Measurements from ENCODE around the gene CDC37.
"Not testable (repeated sequence)": the region's sequence is repeated elsewhere in the genome, so short reads cannot be mapped to it uniquely, and the experiment has no call there.

Gene CDC37

DNA sequence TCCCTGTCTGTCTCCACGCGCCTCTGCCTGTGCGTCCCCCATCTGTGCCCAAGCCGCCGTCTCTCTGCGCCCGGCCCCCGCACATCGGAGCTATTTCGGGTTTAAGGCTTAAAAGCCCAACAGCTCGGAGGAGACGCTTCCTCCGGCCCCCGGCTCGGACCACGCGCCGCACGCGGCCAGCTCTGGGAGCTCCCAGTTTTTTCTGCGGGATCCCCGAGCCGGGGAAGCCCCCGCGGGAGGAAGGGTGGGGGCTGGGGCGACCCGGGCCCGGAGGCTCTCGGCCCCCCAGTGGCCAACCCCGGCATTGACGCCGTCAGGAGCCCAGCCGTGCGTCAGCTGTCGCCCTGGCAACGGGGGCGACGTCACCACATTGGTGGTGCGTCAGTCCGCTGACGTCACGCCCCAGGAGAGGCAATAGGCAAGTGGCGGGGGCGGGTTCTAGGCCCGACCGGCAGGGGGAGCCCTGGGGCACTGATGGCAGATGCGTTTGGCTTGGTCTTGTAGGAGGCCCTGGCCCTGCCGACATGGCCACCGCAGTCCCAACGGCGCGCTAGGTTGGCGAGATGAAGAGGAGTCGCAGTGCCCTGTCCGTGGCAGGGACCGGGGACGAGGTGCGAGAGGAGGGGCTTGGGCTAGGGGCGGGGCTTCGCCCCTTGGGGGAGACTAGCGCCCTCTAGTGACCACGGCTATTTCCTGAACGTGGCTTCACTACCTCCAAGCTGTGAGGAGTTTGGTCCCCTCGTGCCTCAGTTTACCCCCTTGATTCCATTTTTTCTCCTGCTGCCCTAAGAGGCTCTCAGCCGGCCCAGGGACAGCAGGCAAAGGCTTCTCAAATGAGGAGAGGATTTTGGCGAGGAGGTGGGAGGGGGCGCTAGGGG lies 13.3 kb upstream of the CDC37 start:
- peaks cover 47% of the 10 kb centered on the region for H3K27me3 Mint-ChIP-seq
- intact Hi-C loops (cut with micrococcal nuclease): loop anchor here (1.0 to 2.0 kb wide), 3 partner anchors 8 to 14 kb away; no protein-coding TSS in a partner anchor
- peaks cover 62% of the 10 kb centered on the region for H3K4me1 Mint-ChIP-seq (ENCODE audit: low read depth)
- H3K36me3 Mint-ChIP-seq (ENCODE audit: low read depth): peaks cover 6% of the 10 kb centered on the region
- H3K27ac Mint-ChIP-seq: peak overlapping the region; percentile 91
- no peaks in the 10 kb centered on the region for H3K9me3 Mint-ChIP-seq
- peak overlapping the region; percentile 83 for H3K4me3 Mint-ChIP-seq

DNA sequence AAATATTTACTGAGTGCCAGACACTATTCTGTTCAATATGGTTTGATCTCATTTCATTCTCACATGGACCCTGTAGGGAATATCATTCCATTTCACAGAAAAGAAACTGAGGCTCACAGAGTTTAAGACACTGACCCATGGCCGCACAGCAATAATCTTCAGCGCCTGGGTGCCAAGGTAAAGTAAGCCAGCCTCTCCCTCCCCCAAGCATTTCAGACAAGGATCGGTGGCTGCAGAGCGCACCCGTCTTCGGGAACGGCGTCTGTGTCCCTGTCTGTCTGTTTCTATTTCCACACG lies 12.7 kb upstream of the CDC37 start:
- Mint-ChIP-seq H3K9me3 (no peaks in the 10 kb centered on the region), H3K27me3 (peaks cover 42% of the 10 kb centered on the region), H3K4me1 (ENCODE audit: low read depth) (peaks cover 57% of the 10 kb centered on the region), H3K4me3 (peak overlapping the region; percentile 83), H3K36me3 (ENCODE audit: low read depth) (peaks cover 4% of the 10 kb centered on the region), H3K27ac (peak overlapping the region; percentile 91)
- intact Hi-C loops (cut with micrococcal nuclease): loop anchor here (1.0 to 2.0 kb wide), 3 partner anchors 8 to 15 kb away; no protein-coding TSS in a partner anchor

DNA sequence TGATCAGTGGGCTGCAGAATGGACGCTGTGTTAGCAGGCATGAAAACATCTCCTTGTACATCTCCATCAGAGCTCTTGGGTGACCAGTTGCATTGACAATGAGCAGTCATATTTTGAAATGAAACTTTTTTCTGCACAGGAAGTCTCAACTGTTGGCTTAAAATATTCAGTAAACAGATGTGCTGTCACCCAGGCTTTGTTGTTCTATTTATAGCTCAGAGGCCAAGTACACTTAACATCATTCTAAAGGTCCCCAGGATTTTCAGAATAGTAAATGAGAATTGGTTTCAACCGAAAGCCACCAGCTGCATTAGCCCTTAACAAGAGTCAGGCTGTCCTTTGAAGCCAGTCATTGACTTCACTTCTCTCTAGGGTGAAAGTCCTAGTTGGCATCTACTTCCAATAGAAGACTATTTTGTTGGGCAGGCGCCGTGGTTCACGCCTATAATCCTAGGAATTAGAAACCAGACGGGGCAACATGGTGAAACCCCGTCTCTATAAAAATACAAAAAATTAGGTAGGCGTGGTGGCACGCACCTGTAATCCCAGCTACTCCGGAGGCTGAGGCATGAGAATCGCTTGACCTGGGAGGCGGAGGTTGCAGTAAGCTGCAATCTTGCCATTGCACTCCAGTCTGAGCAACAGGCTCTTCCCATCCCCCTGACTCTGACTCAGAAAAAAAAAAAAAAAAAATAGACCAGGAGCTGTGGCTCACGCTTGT lies 9.1 kb upstream of the CDC37 start:
- Mint-ChIP-seq H3K27ac (peak overlapping the region; percentile 41), H3K9me3 (no peaks in the 10 kb centered on the region), H3K4me1 (ENCODE audit: low read depth) (peaks cover 62% of the 10 kb centered on the region), H3K27me3 (peaks cover 10% of the 10 kb centered on the region), H3K36me3 (ENCODE audit: low read depth) (no peaks in the 10 kb centered on the region), H3K4me3 (no peak overlapping the region)
- intact Hi-C loops (cut with micrococcal nuclease): no loop called here

DNA sequence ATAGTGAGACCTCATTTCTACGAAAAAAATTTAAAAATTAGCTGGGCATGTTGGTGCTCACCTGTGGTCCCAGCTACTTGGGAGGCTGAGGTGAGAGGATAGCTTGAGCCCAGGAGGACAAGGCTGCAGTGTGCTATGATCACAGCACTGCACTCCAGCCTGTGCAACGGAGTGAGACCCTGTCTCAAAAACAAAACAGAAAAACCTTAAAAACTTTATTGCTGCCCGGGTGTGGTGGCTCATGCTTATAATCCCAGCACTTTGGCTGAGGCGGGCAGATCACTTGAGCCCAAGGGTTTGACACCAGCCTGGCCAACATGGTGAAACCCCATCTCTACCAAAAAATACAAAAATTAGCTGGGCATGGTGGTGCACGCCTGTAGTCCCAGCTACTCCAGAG lies 7.9 kb upstream of the CDC37 start:
- Mint-ChIP-seq H3K4me1 (ENCODE audit: low read depth) (peaks cover 60% of the 10 kb centered on the region), H3K27ac (peak overlapping the region; percentile 41)
- H3K36me3 Mint-ChIP-seq (ENCODE audit: low read depth); H3K4me3 Mint-ChIP-seq; H3K27me3 Mint-ChIP-seq; intact Hi-C loops (cut with micrococcal nuclease); H3K9me3 Mint-ChIP-seq: not testable (repeated sequence)

DNA sequence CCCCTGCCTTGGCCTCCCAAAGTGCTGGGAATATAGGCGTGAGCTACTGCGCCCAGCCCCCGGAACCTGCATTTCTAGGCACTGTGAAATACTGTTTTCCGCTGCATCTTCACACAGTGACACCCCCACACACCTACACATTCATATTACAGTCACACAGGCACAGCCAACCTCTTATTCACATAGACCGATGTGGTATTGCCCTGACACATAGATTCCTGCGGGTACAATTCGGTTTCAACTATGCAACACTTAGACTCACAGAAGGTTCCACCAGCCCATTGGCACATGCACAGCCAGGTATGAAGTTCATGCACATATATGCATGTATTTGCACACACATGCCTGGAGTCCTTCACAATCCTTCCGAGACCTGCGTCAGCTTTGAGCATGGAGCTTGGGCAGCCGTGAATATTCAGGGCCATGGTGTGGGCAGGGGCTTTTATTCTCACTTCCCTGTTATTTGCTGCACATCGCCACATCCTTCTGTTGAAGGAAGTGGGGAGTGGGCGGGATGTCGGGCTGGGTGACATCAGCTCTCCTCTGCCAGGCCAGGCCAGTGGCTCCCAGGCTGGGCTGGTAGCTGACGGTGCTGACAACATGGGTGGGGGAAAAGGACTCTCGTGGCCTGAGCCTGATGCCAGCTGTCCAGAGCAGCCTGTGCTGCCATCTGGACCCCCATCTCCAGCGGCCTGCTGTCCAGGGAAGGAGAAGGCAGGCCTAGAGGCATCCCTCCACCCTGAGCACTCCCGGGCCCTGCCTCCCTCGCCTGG lies 5.4 kb upstream of the CDC37 start:
- intact Hi-C loops (cut with micrococcal nuclease): loop anchor here (1.0 kb wide), 1 partner anchor 8 kb away; no protein-coding TSS in a partner anchor
- no peaks in the 10 kb centered on the region for H3K27me3 Mint-ChIP-seq
- peak overlapping the region; percentile 63 for H3K4me3 Mint-ChIP-seq
- peak overlapping the region; percentile 91 for H3K27ac Mint-ChIP-seq
- H3K36me3 Mint-ChIP-seq (ENCODE audit: low read depth): peaks cover 9% of the 10 kb centered on the region
- peaks cover 69% of the 10 kb centered on the region for H3K4me1 Mint-ChIP-seq (ENCODE audit: low read depth)
- no peaks in the 10 kb centered on the region for H3K9me3 Mint-ChIP-seq

DNA sequence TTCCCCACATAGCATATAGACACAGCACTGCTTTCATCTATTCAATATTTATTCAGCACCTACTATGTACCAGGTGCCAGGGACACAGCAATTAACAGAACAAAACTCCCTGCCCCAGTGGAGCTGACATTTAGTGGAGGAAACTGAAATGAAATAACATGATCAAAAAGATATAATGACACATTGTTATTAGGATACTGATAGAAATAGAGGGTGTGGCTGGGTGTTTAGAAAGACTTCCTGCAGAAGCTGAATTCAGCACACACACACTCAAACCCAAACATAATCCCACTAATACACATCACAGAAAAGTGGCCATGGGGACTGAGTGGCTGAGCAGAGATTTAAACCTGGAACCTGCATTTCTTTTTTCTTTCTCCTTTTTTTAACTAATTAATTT lies 3.8 kb upstream of the CDC37 start:
- Mint-ChIP-seq H3K9me3 (no peaks in the 10 kb centered on the region), H3K4me1 (ENCODE audit: low read depth) (peaks cover 78% of the 10 kb centered on the region), H3K36me3 (ENCODE audit: low read depth) (peaks cover 25% of the 10 kb centered on the region), H3K27me3 (no peaks in the 10 kb centered on the region), H3K27ac (peak overlapping the region; percentile 93), H3K4me3 (no peak overlapping the region)
- intact Hi-C loops (cut with micrococcal nuclease): no loop called here

DNA sequence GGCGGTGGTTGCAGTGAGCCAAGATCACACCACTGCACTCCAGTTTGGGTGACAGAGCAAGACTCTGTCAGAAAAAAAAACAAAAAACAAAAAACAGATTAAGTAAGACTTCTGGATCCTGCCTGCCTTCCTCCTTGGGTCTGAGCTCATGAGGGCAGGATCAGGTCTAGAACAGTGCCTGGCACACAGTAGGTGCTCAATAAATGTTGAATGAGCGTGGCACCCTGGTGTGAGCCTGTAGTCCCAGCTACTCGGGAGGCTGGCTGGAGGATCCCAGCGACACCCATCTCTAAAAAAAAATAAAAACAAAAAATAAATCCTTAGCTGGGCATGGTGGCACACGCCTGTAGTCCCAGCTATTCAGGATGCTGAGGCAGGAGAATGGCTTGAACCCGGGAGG lies 2.8 kb upstream of the CDC37 start:
- peak overlapping the region; percentile 96 for H3K4me3 Mint-ChIP-seq
- intact Hi-C loops (cut with micrococcal nuclease): no loop called here
- H3K36me3 Mint-ChIP-seq (ENCODE audit: low read depth): peaks cover 25% of the 10 kb centered on the region
- peaks cover 82% of the 10 kb centered on the region for H3K4me1 Mint-ChIP-seq (ENCODE audit: low read depth)
- H3K27me3 Mint-ChIP-seq: no peaks in the 10 kb centered on the region
- H3K9me3 Mint-ChIP-seq: no peaks in the 10 kb centered on the region
- peak overlapping the region; percentile 93 for H3K27ac Mint-ChIP-seq

DNA sequence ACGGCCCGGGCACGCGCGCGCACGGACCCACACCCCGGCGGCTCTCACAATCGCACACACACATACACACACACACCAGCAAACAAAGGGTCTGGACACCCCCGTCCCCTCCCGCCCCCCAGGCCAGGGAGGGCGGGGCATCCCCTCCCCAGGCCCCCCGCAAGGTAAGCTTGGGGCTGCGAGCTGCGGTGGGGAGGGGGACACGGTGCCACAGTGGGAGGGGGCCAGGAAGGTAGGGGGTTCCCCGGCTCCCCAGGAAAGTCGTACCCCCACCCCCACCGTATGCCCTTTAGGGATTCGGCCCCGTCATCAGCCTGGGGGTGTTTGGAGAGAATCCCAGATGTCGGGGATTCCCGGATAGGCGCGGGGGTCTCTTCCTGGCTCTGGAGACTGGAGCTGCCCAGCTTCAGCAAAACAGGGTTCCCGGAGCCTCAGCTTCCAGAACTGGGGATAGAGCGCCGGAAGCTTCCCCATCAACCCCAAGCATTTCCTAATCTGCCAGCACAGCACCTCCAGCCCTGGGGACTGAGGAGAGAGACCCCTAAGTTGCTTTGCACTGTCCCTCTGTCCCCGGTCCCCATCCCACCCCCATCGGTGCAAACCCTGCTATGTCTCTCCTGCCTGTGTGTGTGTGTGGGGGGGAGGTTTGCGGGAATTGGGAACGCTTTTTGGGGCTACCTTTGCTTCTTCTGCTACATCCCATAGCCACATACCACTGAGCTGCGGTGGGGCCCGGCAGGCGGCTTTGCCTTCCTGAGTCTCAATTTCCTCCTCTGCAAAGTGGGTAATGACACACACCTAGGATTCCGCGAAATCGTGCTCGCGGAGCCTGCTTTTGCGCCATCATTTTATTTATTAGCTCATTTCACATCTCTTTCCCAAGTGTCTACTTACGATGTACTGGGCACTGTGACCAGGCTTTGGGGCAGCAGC lies 1.8 kb upstream of the CDC37 start:
- Mint-ChIP-seq H3K4me1 (ENCODE audit: low read depth) (peaks cover 85% of the 10 kb centered on the region), H3K27me3 (no peaks in the 10 kb centered on the region), H3K9me3 (no peaks in the 10 kb centered on the region), H3K27ac (peak overlapping the region; percentile 93), H3K4me3 (peak overlapping the region; percentile 96), H3K36me3 (ENCODE audit: low read depth) (peaks cover 29% of the 10 kb centered on the region)
- intact Hi-C loops (cut with micrococcal nuclease): loop anchor here (1.0 to 2.0 kb wide), 3 partner anchors 11 to 31 kb away; no protein-coding TSS in a partner anchor

DNA sequence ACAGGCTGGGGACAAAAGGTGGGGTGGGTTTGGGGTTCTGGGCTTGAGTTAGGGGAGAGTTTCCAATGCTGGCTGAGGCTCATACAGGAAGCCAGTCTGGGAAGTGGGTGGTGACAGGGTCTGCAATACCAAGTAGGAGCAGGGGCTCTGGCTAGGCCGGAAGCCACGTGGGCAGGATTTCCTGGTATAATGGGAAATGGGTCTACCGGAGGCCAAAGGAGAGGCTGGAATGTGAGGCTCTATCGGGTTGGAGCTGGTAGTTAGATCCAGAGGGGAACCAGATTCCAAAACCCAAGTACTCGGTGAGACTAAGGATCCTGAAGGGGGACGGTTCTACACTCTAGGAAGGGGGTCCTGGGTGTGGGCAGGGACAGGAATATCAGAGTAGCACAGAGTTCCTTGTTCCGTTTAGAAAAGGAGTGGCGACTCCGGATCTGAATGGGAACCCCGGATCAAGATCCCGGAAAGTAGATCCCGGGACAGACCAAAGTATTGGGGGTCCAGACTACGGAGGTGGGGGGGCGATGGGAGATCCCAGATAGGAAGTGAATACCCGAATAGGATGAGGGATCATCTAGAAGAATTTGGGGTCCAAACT lies 802 bp downstream of the CDC37 start:
- Mint-ChIP-seq H3K9me3 (no peaks in the 10 kb centered on the region), H3K4me1 (ENCODE audit: low read depth) (peaks cover 78% of the 10 kb centered on the region), H3K27me3 (no peaks in the 10 kb centered on the region), H3K27ac (peak overlapping the region; percentile 93), H3K4me3 (peak overlapping the region; percentile 96), H3K36me3 (ENCODE audit: low read depth) (peaks cover 52% of the 10 kb centered on the region)
- intact Hi-C loops (cut with micrococcal nuclease): no loop called here

DNA sequence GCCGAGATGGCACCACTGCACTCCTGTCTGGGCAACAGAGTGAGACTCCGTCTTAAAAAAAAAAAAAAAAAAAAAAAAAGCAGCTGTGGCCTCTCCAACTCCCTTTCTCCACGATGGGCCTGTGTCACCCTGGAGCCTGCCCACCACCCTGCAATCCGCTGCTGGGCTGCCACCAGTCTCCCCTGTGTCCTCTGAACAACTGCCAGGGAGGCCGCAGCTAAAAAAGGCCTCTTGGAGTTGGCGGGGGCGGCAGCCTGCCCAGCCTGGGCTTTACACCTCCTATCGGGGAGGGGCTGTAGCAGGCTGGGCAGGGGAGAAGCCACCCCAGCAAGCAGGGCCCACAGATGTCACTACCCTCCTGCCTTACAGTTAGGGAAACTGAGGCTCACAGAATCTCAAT lies 3.5 kb downstream of the CDC37 start:
- H3K4me1 Mint-ChIP-seq (ENCODE audit: low read depth): peaks cover 72% of the 10 kb centered on the region
- no peak overlapping the region for H3K4me3 Mint-ChIP-seq
- H3K27ac Mint-ChIP-seq: no peak overlapping the region
- intact Hi-C loops (cut with micrococcal nuclease): no loop called here
- H3K36me3 Mint-ChIP-seq (ENCODE audit: low read depth): peaks cover 74% of the 10 kb centered on the region
- no peaks in the 10 kb centered on the region for H3K9me3 Mint-ChIP-seq
- no peaks in the 10 kb centered on the region for H3K27me3 Mint-ChIP-seq

DNA sequence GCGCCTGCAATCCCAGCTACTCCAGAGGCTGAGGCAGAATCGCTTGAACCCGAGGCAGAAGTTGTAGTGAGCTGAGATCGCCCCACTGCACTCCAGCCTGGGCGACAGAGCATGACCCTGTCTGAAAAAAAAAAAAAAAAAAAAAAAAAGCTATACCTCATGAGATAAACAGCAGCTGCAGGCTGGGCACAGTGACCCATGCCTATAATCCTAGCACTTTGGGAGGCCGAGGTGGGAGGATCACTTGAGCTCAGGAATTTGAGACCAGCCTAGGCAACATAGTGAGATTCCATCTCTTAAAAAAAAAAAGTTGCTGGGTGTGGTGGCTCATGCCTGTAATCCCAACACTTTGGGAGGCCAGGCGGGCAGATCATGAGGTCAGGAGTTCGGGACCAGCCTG lies 4.0 kb downstream of the CDC37 start:
- H3K36me3 Mint-ChIP-seq (ENCODE audit: low read depth): peaks cover 79% of the 10 kb centered on the region

DNA sequence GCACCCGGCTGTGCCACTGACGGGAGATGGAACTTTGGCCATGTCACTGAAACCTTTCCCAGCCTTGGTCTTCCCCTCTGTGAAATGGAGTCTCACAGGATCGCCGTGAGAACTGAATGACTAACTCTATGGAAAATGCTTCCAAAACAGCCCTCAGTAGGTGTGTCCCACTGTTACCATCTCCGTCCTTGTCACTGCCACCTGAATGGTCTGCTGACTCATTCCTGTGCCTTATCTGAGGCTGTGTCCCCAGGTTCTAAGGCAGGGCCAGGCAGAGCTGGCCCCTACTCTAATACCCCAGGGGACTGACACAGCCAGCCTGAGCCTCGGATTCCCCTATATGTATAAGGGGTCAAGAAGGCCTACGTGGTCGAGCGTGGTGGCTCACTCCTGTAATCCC lies 4.5 kb downstream of the CDC37 start:
- Mint-ChIP-seq H3K9me3 (no peaks in the 10 kb centered on the region), H3K36me3 (ENCODE audit: low read depth) (peaks cover 82% of the 10 kb centered on the region), H3K4me3 (no peak overlapping the region), H3K4me1 (ENCODE audit: low read depth) (peaks cover 64% of the 10 kb centered on the region), H3K27ac (peak overlapping the region; percentile 47), H3K27me3 (no peaks in the 10 kb centered on the region)
- intact Hi-C loops (cut with micrococcal nuclease): no loop called here

More for the DNA sequence above, 4.0 kb downstream of the CDC37 start:
- H3K9me3 Mint-ChIP-seq; H3K27me3 Mint-ChIP-seq; H3K4me3 Mint-ChIP-seq; intact Hi-C loops (cut with micrococcal nuclease): not testable (repeated sequence)
- H3K27ac Mint-ChIP-seq: peak overlapping the region; percentile 47
- H3K4me1 Mint-ChIP-seq (ENCODE audit: low read depth): peaks cover 67% of the 10 kb centered on the region

DNA sequence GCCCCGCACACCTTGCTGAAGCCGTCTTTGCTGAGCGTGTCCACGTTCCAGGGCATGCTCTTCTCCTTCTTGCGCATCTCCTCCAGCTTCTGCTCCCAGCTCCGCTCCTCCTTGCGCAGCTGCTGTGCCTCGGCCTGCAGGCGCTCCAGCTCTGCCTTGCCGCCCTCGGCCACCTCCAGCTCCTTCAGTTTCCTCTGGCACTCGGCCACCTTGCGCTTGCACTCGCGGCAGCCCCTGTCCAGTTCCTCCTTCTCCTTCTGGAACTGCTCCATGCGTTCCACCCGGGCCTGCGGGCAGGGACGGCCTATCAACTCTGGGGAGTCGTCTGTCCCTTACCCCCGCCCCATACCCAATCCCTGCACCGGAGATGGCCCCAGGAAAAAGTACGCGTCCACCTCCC lies 7.4 kb downstream of the CDC37 start:
- Mint-ChIP-seq H3K27me3 (no peaks in the 10 kb centered on the region), H3K36me3 (ENCODE audit: low read depth) (peaks cover 93% of the 10 kb centered on the region), H3K9me3 (no peaks in the 10 kb centered on the region), H3K27ac (no peak overlapping the region), H3K4me1 (ENCODE audit: low read depth) (peaks cover 42% of the 10 kb centered on the region), H3K4me3 (no peak overlapping the region)
- intact Hi-C loops (cut with micrococcal nuclease): no loop called here
